ENCODE results near the gene TP53BP1. TPM values are rescaled to one million over a fixed set of nuclear protein-coding genes. Genes with fewer than 3 reads are reported as not detected.
A peak's percentile ranks its signal among the peaks of the same experiment; 100 is the strongest.

The TP53BP1 gene
- total and polyA plus RNA-seq, 11 donors, result 7.4 to 34.4 (median 27.4) TPM

GRCh38 chr15:43498990-43499389 is 6.0 kb upstream of the TP53BP1 start:
- intact Hi-C loops (cut with DNase I), result no loop called here
- no peak overlapping the region for H3K4me3 ChIP-seq
- no peaks in the 10 kb centered on the region for H3K9me3 ChIP-seq

GRCh38 chr15:43493703-43494472 is 932 bp upstream of the TP53BP1 start:
- peak overlapping the region in 8 of 12 donors; percentile 48 to 88 (median 83) for H3K27ac ChIP-seq
- DNase-seq (no peak), ATAC-seq (no peak)
- 68 to 71% (median 69%) methylated on average over 7 of the region's 7 CpGs for WGBS, 4 donors
- no peaks in the 10 kb centered on the region for H3K9me3 ChIP-seq
- H3K36me3 ChIP-seq, result peaks cover 0 to 29% (median 22%) of the 10 kb centered on the region in 9 donors
- H3K27me3 ChIP-seq, result no peaks in the 10 kb centered on the region
- peaks cover 0 to 27% (median 21%) of the 10 kb centered on the region in 12 donors for H3K4me1 ChIP-seq
- H3K4me3 ChIP-seq, result peak overlapping the region in 10 of 12 donors; percentile 68 to 84 (median 78)
- intact Hi-C loops (cut with DNase I), result loop anchor here in 6 of 10 donors (1.0 to 2.0 kb wide), 3 partner anchors 15 to 17 kb away; no protein-coding TSS in a partner anchor
- TF ChIP-seq POLR2A (IDR thresholded peaks at IDR 0.05), result no peak
- no peak for TF ChIP-seq CTCF (IDR thresholded peaks at IDR 0.05)

More at GRCh38 chr15:43498990-43499389, 6.0 kb upstream of the TP53BP1 start:
- no peak overlapping the region for H3K27ac ChIP-seq
- WGBS, 4 donors, result 68 to 83% (median 75%) methylated on average over 3 of the region's 3 CpGs
- H3K27me3 ChIP-seq, result no peaks in the 10 kb centered on the region
- no peaks in the 10 kb centered on the region for H3K4me1 ChIP-seq
- no peak for ATAC-seq
- TF ChIP-seq POLR2A (IDR thresholded peaks at IDR 0.05) (no peak), CTCF (IDR thresholded peaks at IDR 0.05) (no peak)
- DNase-seq, result no peak
- no peaks in the 10 kb centered on the region for H3K36me3 ChIP-seq

GRCh38 chr15:43492266-43492665 is 690 bp downstream of the TP53BP1 start:
- Histone ChIP-seq H3K9me3 (no peaks in the 10 kb centered on the region), H3K27me3 (no peaks in the 10 kb centered on the region), H3K36me3 (peaks cover 0 to 44% (median 30%) of the 10 kb centered on the region in 9 donors), H3K27ac (peak overlapping the region in 9 of 12 donors; percentile 69 to 88 (median 83)), H3K4me1 (peaks cover 0 to 29% (median 21%) of the 10 kb centered on the region in 12 donors), H3K4me3 (peak overlapping the region; percentile 63 to 84 (median 78))
- intact Hi-C loops (cut with DNase I), result loop anchor here in 2 of 10 donors (2.0 kb wide), 1 partner anchor 19 kb away; no protein-coding TSS in a partner anchor
- TF ChIP-seq POLR2A (IDR thresholded peaks at IDR 0.05) (no peak), CTCF (IDR thresholded peaks at IDR 0.05) (no peak)
- DNase-seq (no peak), ATAC-seq (no peak)
- 7 to 9% (median 8%) methylated on average over 7 of the region's 7 CpGs for WGBS, 4 donors

- TF ChIP-seq CTCF (IDR thresholded peaks at IDR 0.05) (no peak), POLR2A (IDR thresholded peaks at IDR 0.05) (no peak)
- peaks cover 0 to 68% (median 45%) of the 10 kb centered on the region in 9 donors for H3K36me3 ChIP-seq
- 0 to 4% (median 0%) methylated on average over 1 of the region's 1 CpG for WGBS, 4 donors
- intact Hi-C loops (cut with DNase I), result loop anchor here in 1 of 10 donors (5.0 kb wide), 1 partner anchor 33 kb away; no protein-coding TSS in a partner anchor
- ATAC-seq (no peak), DNase-seq (no peak)
- H3K4me1 ChIP-seq, result peaks cover 0 to 29% (median 21%) of the 10 kb centered on the region in 12 donors
- no peaks in the 10 kb centered on the region for H3K9me3 ChIP-seq
- H3K4me3 ChIP-seq, result no peak overlapping the region
- no peak overlapping the region for H3K27ac ChIP-seq
- no peaks in the 10 kb centered on the region for H3K27me3 ChIP-seq
Measured at GRCh38 chr15:43489191-43489590, 3.8 kb downstream of the TP53BP1 start.

Data from heart left ventricle (tissue), 16 donors.